ENCODE results near the gene ANGPTL4. TPM values are rescaled to one million over a fixed set of nuclear protein-coding genes. Genes with fewer than 3 reads are reported as not detected.

ANGPTL4 gene
- total and polyA plus RNA-seq, 2 of the 13 experiments (the other 11 are each of a cell fraction or from before 2014, with no cell fraction given), result 0.80 to 21.7 TPM

- TF ChIP-seq ZNF407 (CRISPR knock-in tag; IDR thresholded peaks at IDR 0.05; ENCODE audit: not compliant biosample characterization) (no peak), ZFP62 (CRISPR knock-in tag; IDR thresholded peaks at IDR 0.05) (no peak), THRA (CRISPR knock-in tag; IDR thresholded peaks at IDR 0.05; ENCODE audit: borderline replicate concordance) (no peak), ZNF264 (CRISPR knock-in tag; IDR thresholded peaks at IDR 0.05) (no peak), ZZZ3 (CRISPR knock-in tag; IDR thresholded peaks at IDR 0.05; ENCODE audit: borderline replicate concordance) (no peak), RXRB (CRISPR knock-in tag; IDR thresholded peaks at IDR 0.05; ENCODE audit: borderline replicate concordance) (peak; percentile 85), ZNF121 (CRISPR knock-in tag; IDR thresholded peaks at IDR 0.05) (peak; percentile 91), ARID5B (CRISPR knock-in tag; IDR thresholded peaks at IDR 0.05) (no peak), ATAD3A (CRISPR knock-in tag; IDR thresholded peaks at IDR 0.05) (no peak), CBX2 (IDR thresholded peaks at IDR 0.05; ENCODE audit: low read depth, low read length) (no peak), CBX2 (CRISPR knock-in tag; IDR thresholded peaks at IDR 0.05; ENCODE audit: low read depth) (no peak), ZNF432 (CRISPR knock-in tag; IDR thresholded peaks at IDR 0.05; ENCODE audit: borderline replicate concordance) (no peak), ZGPAT (CRISPR knock-in tag; IDR thresholded peaks at IDR 0.05) (0 out of 2 replicates have a peak, but pooled peaks have one; percentile 21), ZNF557 (CRISPR knock-in tag; IDR thresholded peaks at IDR 0.05) (no peak)
These were observed 3.5 kb downstream of the ANGPTL4 start (continued) for GRCh38 chr19:8367327-8368001.
